Liver (tissue), 9 donors: ENCODE results near the gene AFAP1. TPM values are rescaled to one million over a fixed set of nuclear protein-coding genes. Genes with fewer than 3 reads are reported as not detected.

ENCODE experiments used
- DNase-seq: peaks from one replicate; pipeline ENCODE4 v3.0.0-alpha.2; 2017; ENCODE audit warnings: low spot score
- H3K27ac ChIP-seq, 2 donors: one replicate each; pipeline ENCODE4 v1.7.0; 2013; ENCODE audit warnings: inconsistent platforms in 2 of 2, low read length in 2 of 2, control low read depth in 1 of 2, low read depth in 1 of 2, mild to moderate bottlenecking in 1 of 2
- H3K27me3 ChIP-seq, 4 donors: one replicate each; pipeline versions ENCODE4 v1.6.1 to v1.7.0; 2013; ENCODE audit warnings: low read length in 3 of 4, inconsistent platforms in 1 of 4, mild to moderate bottlenecking in 1 of 4, moderate library complexity in 1 of 4; ENCODE audit not compliant: control insufficient read depth in 4 of 4, insufficient read depth in 4 of 4
- H3K36me3 ChIP-seq, 4 donors: one replicate each; pipeline versions ENCODE4 v1.6.1 to v1.7.0; 2013; ENCODE audit warnings: low read length in 3 of 4, mild to moderate bottlenecking in 3 of 4, low read depth in 1 of 4, moderate library complexity in 1 of 4; ENCODE audit not compliant: control insufficient read depth in 4 of 4, insufficient read depth in 3 of 4
- H3K4me1 ChIP-seq, 4 donors: one replicate each; pipeline versions ENCODE4 v1.6.1 to v1.7.0; 2013; ENCODE audit warnings: low read length in 3 of 4, mild to moderate bottlenecking in 3 of 4, moderate library complexity in 1 of 4; ENCODE audit not compliant: control insufficient read depth in 4 of 4, insufficient read depth in 4 of 4
- H3K4me3 ChIP-seq, 3 donors: one replicate each; pipeline versions ENCODE4 v1.6.1 to v1.7.0; 2013; ENCODE audit warnings: low read length in 3 of 3, control low read depth in 1 of 3, low read depth in 1 of 3, mild to moderate bottlenecking in 1 of 3
- H3K9ac ChIP-seq, 2 donors: one replicate each; pipeline ENCODE4 v1.7.0; 2013; ENCODE audit warnings: low read length in 2 of 2, mild to moderate bottlenecking in 2 of 2, moderate library complexity in 2 of 2, control low read depth in 1 of 2, low read depth in 1 of 2
- H3K9me3 ChIP-seq, 4 donors: one replicate each; pipeline versions ENCODE4 v1.6.1 to v1.7.0; 2013; ENCODE audit warnings: low read length in 3 of 4; ENCODE audit not compliant: control insufficient read depth in 4 of 4
- ATF3 ChIP-seq: IDR thresholded peaks from 2 replicates; pipeline ENCODE4 v1.6.1; 2016; ENCODE audit warnings: antibody characterized with exemption
- CTCF ChIP-seq: fragments of 150-350 bp; IDR thresholded peaks from 2 replicates; pipeline ENCODE4 v1.5.1; 2017; ENCODE audit warnings: improper control_type of control experiment, low read depth, low read length; ENCODE audit not compliant: missing input control
- EGR1 ChIP-seq, 2 donors: IDR thresholded peaks; 2 replicates each; pipeline ENCODE4 v1.6.1; 2016 to 2018; ENCODE audit warnings: antibody characterized with exemption in 2 of 2, low read depth in 2 of 2
- FOXA1 ChIP-seq: IDR thresholded peaks from 2 replicates; pipeline ENCODE4 v1.6.1; 2016; ENCODE audit warnings: antibody characterized with exemption
- FOXA2 ChIP-seq: IDR thresholded peaks from 2 replicates; pipeline ENCODE4 v1.6.1; 2016; ENCODE audit warnings: antibody characterized with exemption
- GABPA ChIP-seq, 2 donors: IDR thresholded peaks in 1 of 2; conservative IDR thresholded peaks in 1 of 2; 2 replicates each; pipeline ENCODE4 v1.6.1; 2016; ENCODE audit warnings: antibody characterized with exemption in 2 of 2, mild to moderate bottlenecking in 1 of 2, moderate library complexity in 1 of 2
- HNF4A ChIP-seq, 2 donors: conservative IDR thresholded peaks; 2 replicates each; pipeline ENCODE4 v1.6.1; 2016; ENCODE audit warnings: antibody characterized with exemption in 2 of 2, mild to moderate bottlenecking in 2 of 2
- HNF4G ChIP-seq: IDR thresholded peaks from 2 replicates; pipeline ENCODE4 v1.6.1; 2016; ENCODE audit warnings: antibody characterized with exemption
- JUND ChIP-seq, 2 donors: IDR thresholded peaks; 2 replicates each; pipeline ENCODE4 v1.6.1; 2016; ENCODE audit warnings: antibody characterized with exemption in 2 of 2
- MAX ChIP-seq: IDR thresholded peaks from 2 replicates; pipeline ENCODE4 v1.6.1; 2016; ENCODE audit warnings: antibody characterized with exemption
- NR2F2 ChIP-seq: IDR thresholded peaks from 2 replicates; pipeline ENCODE4 v1.6.1; 2016; ENCODE audit warnings: antibody characterized with exemption
- RAD21 ChIP-seq, 2 donors: IDR thresholded peaks; 2 replicates each; pipeline ENCODE4 v1.6.1; 2016; ENCODE audit warnings: antibody characterized with exemption in 2 of 2, mild to moderate bottlenecking in 2 of 2
- REST ChIP-seq: IDR thresholded peaks from 2 replicates; pipeline ENCODE4 v1.6.1; 2016; ENCODE audit warnings: antibody characterized with exemption, mild to moderate bottlenecking
- RXRA ChIP-seq, 2 donors: IDR thresholded peaks; 2 replicates each; pipeline ENCODE4 v1.6.1; 2017 to 2018; ENCODE audit warnings: antibody characterized with exemption in 2 of 2, mild to moderate bottlenecking in 1 of 2
- SP1 ChIP-seq: IDR thresholded peaks from 2 replicates; pipeline ENCODE4 v1.6.1; 2018; ENCODE audit warnings: antibody characterized with exemption, mild to moderate bottlenecking
- TAF1 ChIP-seq: conservative IDR thresholded peaks from 2 replicates; pipeline ENCODE4 v1.6.1; 2016; ENCODE audit warnings: antibody characterized with exemption, mild to moderate bottlenecking
- YY1 ChIP-seq: IDR thresholded peaks from 2 replicates; pipeline ENCODE4 v1.6.1; 2016; ENCODE audit warnings: antibody characterized with exemption, mild to moderate bottlenecking
- ZBTB33 ChIP-seq: IDR thresholded peaks from 2 replicates; pipeline ENCODE4 v1.6.1; 2016; ENCODE audit warnings: antibody characterized with exemption
- WGBS: extraction: QIAGEN DNeasy Blood & Tissue Kit; methylation state at CpG from one replicate; pipeline ENCODE4 v1.1.7; 2013; 5-methylcytosine and 5-hydroxymethylcytosine counted together
- polyA plus RNA-seq, 2 donors: library from polyadenylated mRNA; stranded (reverse) in 1 of 2; unstranded in 1 of 2; fragments of 200-250 nt in 1 of 2; fragments of >200 nt in 1 of 2; fragmentation: Nextera tagmentation in 1 of 2; extraction: Ambion mirVana in 1 of 2; gene quantifications; one replicate each; pipeline versions ENCODE4 v1.2.1 to v1.2.3, GENCODE V29; 2013 to 2015
- total RNA-seq, 2 donors: library from RNA; depleted of rRNA; stranded (reverse); fragments of >200 nt; gene quantifications; one replicate each; pipeline ENCODE4 v1.2.3, GENCODE V29; 2014
- donor health status: healthy.
- donor health status: healthy.
- donor health status: healthy.
- donor health status: healthy.
- donor health status: healthy.

Gene AFAP1
- total and polyA plus RNA-seq, 4 donors = 0.40 to 3.2 (median 1.6) TPM

GRCh38 chr4:7857993-7858392 is 81.7 kb downstream of the AFAP1 start:
- H3K4me3 ChIP-seq = no peak overlapping the region
- no peaks in the 10 kb centered on the region for H3K27me3 ChIP-seq
- no peak overlapping the region for H3K27ac ChIP-seq
- 60% methylated on average over 2 of the region's 2 CpGs for WGBS
- H3K9ac ChIP-seq = no peak overlapping the region
- H3K36me3 ChIP-seq = no peaks in the 10 kb centered on the region
- no peaks in the 10 kb centered on the region for H3K9me3 ChIP-seq
- no peak for DNase-seq
- TF ChIP-seq MAX = no peak
- no peak for TF ChIP-seq GABPA (IDR thresholded peaks at IDR 0.05 in 1 of 2, conservative IDR thresholded peaks at IDR 0.05 in 1 of 2)
- no peak for TF ChIP-seq RXRA (IDR thresholded peaks at IDR 0.05)
- TF ChIP-seq REST = no peak
- no peak for TF ChIP-seq SP1
- no peak for TF ChIP-seq ATF3
- no peak for TF ChIP-seq FOXA2
- no peak for TF ChIP-seq YY1
- no peak for TF ChIP-seq JUND (IDR thresholded peaks at IDR 0.05)
- TF ChIP-seq ZBTB33 = no peak
- TF ChIP-seq RAD21 (IDR thresholded peaks at IDR 0.05) = no peak
- no peak for TF ChIP-seq CTCF
- no peak for TF ChIP-seq NR2F2
- no peak for TF ChIP-seq HNF4G
- no peak for TF ChIP-seq EGR1 (IDR thresholded peaks at IDR 0.05; ENCODE audit: low read depth in 2 of 2)
- no peak for TF ChIP-seq HNF4A (conservative IDR thresholded peaks at IDR 0.05)
- no peak for TF ChIP-seq FOXA1
- no peak for TF ChIP-seq TAF1
- H3K4me1 ChIP-seq = no peaks in the 10 kb centered on the region
